Activated CD4-positive, CD25-positive, alpha-beta regulatory T cell treated with anti-CD3 and anti-CD28 coated beads, Interleukin-2, amount 50 U/mL, for 72 hours (primary cell): ENCODE data around the gene FAM180A.
"Not testable (repeated sequence)": the region's sequence is repeated elsewhere in the genome, so short reads cannot be mapped to it uniquely, and the experiment has no call there.

Experiments
- DNase-seq: peaks from one replicate; pipeline ENCODE4 v3.0.0; 2021

Gene FAM180A

DNA sequence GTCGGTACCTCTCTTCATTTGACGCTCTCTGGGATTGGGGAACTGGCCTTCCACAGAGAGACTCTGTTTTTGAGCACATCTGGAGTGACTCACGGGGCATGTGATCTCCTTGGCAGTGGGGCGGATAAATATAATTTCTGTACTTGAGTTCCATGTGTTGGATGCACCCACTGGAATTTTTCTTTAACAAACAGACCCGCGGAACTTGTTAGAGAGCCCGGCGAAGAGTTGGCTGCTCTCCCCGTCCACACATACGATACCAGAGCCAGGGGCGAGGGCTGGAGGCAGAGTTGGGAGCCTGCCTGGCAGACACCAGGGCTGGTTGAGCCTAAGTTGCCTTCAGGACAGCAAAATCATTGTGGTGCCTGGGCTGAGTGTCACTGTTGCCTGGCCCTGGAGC is at the start of gene FAM180A:
Gene FAM180A (minus strand): TSS at position 44 of the 400 bp plus-strand sequence. CDS start 233 bp downstream, outside the sequence.
- DNase-seq: no peak

DNA sequence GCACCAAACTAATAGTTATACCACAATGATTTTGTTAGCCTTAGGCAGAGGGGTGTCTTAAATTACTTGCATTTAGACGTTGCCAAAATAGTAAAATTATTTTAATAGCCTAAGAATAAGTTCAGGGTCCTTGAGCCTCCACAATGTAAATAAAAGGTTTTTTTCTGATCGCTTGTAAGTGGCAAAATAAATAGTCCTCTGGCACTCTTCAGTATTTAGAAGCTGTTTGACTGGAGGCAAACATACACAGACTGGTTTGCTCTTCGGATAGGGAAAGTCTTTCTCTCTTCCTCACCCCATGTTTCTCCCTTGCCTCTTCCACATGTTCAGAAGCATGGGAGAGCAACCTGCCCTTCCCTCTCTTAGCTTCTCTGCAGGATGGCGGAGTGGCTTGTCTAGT is 49.5 kb upstream of the FAM180A start:
- no peak for DNase-seq

DNA sequence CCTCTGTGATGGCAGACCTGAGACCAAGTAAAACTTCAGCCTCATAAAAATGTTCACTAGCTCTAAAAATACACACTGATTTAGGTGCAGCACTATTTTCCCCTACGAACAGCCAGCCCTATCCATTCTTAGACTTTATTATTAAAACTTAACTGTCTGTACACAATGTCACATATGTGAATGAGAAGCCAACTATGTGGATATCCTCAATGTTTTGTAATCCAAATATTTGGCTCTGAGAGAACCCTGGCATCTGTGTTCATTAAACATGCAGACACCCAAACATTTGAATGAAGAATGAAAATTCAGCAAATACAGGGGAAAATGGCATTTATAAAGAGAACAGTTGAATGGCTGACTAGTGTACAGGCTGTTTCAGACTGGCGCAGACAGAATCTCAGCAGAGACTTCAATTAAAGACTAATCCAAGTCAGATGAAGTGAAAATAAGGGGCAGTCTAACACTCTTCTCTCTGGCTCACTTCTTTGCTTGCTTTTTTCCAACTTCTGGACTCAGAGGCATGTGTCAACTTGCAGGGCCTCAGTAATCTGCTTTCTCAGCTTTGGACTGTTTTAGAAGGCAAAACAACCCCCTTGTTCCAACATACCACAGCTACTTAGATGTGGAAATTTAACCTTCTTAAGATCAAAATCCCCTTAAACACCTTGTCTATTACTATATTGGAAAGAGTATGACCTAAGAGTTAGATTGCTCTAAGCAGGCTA is 47.4 kb upstream of the FAM180A start:
- DNase-seq: no peak

DNA sequence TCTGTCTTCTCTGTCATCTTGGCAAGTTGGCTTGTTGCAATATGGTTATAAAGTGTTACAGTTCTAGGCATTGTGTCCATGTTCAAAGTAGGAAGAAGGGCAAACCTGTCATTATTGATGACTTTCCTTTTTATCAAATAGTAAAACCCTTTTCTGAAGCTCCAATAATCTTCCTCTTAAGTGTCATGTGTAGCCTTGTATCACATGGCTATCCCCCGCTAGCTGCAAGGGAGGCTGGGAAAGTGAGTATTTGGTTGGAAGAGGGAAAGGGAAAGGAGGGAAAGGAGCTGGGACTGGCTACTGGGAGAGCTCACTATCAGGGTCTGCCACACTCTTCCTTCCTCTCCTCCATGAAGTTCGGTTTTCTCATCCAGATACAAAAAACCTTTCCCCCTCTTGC is 45.2 kb upstream of the FAM180A start:
- DNase-seq: no peak

DNA sequence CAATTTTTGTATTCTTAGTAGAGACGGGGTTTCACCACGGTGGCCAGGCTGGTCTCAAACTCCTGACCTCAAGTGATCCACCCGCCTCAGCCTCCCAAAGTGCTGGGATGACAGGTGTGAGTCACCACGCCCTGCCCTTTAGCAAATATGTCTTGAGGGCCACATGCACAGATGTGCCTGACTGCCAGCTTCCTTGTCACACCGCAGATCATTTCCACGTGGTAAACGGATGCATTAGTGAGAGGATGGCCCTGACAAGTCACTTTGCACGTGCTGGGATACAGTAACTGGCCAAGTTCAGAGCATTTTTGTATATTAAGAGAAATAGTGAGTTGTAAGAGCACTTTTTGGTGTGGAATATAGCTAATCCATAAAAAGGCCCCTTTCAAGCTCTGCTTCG is 44.3 kb upstream of the FAM180A start:
- no peak for DNase-seq

DNA sequence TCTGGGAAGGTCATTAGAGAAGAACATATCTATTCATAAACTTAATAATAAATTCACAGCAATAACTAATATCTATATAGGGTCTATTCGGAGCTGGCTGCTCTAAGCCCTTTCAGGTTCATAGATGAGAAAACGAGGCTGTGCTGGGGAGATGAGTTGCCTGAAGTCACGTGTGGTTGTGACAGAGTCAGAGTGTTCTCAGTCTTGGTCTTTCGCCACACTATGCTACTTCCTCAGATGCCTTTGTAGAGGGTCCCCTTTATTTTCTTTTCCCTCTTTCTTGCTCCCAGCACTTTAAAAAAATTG is 43.7 kb upstream of the FAM180A start:
- no peak for DNase-seq

DNA sequence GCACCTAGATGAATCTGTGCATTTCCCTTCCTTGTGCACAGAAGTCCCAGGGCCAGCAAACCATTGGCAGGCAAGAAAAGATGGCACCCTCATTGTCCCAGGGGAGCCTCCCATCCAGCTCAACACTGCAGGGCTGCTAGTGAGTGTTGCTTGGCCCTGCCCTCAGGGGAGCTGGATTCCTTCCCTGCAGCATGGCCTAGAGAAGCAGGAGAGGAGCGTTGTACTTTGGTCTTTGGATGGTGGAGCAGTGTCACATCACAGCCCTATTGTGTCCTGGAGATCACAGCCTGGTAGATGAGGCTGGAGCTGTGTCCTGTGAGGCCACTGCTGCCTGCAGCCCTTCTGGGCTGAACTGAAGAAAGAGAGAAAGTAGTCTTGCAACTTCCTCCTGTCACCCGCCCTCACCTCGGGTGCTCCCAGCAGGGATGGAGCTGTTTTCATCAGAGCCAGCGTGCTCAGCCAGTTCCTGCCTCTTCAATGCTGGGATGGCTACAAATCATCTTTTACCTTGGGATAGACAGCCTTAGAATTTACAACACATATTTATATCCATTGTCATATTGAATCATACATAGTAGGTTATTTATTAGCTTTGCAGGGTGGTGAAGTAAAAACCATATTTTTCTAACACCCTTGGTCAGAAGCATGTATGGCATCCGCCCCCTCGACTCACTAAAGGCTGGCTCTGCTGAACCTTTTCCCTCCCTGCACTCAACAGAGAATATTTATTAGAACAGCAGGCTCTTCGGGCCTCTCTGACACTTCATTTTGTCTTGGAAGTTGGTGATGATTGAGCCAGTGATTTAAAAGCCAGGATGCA is 43.1 kb upstream of the FAM180A start:
- DNase-seq: no peak

DNA sequence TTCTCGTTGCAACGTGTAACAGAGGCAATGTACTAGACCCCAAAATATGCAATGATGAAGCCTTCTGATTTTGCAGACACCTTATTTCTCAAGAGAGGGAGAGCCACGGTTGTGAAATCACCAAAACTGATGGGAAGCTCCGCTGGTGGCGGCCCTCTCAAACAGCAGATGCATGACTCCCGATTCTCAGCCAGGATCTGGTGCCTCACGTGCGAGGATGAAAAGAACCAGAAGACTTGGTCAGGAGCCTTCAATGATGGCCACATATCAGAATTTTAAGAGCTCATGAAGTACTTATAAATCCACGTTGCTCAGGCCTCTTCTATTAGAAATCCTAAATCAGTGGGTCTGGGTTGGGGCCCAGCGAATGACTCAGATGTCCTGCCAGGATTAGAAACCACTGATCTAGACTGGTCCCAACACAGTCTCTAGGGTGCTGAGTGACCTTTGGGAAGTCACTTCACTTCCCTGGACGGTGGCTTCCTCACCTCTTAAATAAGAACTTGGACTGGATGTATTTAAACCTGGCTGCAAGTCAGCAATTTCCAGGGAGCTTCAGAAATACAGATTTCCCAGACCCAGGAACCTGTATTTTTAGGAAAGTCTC is 41.9 kb upstream of the FAM180A start:
- no peak for DNase-seq

DNA sequence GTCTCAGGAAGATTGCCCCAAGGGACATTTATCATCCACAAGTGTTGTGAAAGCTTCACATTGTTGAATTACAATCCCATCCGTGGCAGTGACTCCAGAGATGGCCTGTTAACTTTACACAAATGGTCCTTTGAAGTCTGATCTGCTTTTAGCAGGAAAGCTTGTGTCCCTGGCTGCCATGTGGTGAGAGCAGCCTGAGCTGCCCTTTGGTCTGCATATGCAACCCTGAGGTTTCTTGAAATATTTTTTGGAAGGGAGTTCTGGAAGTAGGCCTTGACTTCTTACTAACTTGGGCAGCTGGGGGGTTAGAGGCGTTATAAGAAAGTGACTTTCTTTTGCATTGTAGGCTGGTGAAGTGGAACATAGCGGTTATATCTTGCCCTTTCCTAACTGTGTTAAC is 41.3 kb upstream of the FAM180A start:
- no peak for DNase-seq

DNA sequence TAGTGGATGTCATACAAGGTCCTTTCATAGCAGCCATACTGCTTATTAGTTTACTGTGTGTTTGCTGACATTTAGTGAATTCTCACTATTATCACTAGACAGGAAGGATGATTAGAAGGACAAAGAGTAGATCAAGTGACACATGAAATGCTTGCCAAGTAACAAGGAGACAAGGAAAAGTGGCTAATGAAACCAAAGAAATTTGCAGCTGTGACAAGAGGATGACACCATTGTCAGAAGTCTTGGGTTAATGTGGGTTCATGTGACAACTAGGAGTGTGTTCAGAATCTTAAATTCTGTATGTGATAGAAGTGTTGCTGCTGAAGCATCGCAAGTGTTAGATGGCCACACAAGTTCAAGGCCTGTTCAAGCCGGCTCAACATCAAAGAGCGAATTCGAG is 40.8 kb upstream of the FAM180A start:
- DNase-seq: no peak

DNA sequence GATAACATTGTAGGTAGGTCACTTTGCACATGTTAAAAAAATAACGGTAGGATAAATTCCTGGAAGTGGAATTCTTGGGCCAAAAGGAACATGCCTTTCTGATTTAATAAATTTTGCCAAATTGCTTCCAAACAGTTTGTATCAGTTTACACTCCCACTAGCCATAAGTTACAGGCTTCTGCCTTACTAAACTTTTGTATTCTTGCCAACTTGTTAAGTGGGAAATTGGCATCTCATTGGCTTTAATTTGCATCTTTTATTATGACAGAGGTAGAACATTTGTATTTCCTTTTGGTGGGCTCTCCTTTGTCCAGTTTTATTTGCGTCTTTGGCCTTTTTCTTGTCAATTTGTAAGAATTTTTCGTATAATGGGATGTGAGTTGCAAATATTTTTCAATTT is 38.3 kb upstream of the FAM180A start:
- no peak for DNase-seq

DNA sequence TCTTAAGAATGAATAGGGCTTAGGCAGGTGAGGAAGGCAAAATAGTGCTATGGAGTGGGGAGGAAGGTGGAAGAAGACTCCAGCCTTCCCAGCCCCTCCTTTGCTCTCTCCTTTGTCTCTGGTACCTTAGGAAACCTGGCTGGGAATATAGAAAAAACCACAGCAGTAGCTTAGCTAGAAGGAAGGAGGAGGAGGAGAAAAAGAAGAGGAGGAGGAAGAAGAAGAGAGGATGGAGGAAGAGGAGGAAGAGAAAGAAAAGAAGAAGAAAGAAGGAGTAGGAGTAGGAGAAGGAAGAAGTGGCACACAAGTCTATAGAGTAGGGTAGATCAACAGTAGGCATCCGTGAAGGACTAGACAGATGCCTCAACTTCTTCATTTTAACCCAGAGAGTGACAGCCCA is 36.5 kb upstream of the FAM180A start:
- DNase-seq: no peak

DNA sequence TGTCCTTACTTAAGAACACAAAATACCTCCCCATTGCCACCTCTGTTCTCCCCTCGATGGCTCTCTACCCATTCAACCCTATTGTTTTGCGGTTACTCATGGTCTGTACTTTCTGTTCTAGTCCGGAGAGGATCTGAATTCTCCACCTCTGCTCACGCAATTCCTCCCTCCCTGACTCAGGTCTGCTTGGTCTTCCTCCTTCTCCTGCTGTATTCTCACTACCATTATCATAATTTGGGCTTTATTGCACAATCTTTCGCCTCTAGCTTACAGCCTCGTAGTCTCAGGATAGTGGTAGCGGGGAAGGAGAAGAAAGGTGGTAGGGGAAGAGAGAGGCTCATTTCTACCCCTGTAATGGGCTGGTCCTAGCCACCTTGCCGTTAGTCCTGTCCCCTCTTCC is 35.4 kb upstream of the FAM180A start:
- no peak for DNase-seq

DNA sequence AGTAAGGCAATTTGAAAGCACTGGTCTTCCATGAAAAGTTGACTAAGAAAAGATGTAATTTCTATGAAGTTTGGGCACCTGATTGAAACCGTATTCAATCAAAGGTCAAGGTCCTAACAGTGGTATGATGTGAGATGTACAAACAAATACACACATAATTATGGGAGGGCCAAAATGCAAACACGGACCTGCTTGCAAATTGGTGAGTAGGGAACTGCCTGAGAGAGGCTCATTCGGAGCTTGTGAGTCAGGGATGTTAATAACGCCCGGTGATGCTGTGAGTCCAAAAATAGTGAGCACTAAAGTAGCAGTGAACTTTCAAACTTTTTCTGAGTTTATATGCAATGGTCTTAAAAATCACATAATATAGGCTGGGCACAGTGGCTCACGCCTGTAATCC is 34.2 kb upstream of the FAM180A start:
- no peak for DNase-seq

DNA sequence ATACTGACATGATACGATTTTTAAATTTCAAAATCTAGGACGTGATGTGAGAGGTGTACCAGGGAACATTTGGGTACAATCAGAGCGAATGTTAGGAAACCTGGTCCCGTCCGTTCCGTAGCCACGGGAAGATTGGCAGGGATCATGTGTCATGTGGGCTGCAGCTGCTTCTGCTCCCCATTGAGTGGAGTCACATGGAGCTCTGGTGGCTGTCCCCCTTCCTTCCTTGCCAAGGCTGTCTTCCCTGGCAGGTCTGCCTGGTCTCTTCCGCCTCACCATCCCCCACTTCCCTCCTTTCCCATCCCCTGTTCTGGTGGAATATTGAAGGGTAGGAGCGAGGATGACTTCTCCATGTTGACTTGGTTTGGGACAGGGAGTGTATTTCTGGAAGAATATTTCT is 33.8 kb upstream of the FAM180A start:
- no peak for DNase-seq

DNA sequence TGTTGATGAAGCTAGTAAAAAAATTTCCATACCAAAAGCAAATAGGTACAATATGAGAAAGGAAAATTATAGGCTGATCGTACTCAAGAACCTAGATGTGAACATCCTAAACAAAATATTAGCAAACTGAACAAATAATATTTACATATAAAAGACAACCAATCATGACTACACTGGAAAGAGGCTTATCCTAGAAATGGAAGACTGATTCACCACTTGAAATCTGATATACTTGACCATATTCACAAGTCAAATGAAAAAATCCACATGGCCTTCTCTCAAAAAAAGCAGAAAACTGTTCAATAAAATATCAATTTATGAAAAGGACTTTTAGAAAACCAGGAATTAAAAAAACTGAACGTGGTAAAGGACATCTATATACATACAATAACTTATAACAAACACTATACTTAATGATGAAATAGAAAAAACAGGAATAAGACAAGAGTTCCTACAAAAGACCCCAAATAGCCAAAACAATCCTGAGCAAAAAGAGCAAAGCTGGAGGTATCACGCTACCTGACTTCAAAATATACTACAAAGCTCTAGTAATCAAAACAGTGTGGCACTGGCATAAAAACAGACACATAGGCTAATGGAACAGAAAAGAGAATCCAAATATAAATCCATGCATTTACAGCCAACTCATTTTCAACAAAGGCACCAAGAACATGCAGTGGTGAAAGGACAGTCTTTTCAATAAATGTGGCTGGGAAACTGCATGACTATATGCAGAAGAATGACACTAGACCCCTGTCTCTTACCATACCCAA is 29.2 kb upstream of the FAM180A start:
- no peak for DNase-seq

DNA sequence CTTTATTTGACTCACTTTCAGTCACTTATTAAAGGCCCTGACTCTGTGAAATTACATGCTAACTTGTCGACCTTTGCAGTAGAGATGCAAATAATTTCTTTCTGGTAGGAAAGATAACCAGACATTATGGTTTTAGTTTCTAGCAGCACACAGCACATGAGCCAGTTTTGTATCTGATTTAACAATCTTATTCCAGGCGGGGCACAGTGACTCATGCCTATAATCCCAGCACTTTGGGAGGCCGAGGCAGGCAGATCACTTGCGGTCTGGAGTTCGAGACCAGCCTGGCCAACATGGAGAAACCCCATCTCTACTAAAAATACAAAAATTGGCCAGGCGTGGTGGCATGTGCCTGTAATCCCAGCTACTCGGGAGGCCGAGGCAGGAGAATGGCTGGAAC is 27.3 kb upstream of the FAM180A start:
- DNase-seq: not testable (repeated sequence)

DNA sequence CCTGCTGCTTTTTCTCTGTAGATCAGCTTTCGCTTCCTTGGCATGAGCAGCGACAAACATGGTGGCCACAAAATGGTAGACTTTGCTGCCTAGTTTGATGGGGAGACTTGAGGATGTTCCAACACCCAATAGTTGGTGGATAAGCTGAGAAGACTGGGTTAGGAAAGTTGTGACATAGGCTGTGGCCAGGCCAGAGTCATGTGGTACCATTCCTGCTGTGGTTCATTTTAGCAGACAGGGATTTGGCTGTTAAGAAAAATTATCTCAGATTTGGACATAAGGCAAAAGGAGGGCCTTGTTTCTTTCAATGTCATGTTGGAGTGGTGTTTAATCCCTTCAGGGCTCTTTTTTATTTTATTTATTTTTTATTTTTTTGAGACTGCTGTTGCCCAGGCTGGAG is 26.6 kb upstream of the FAM180A start:
- no peak for DNase-seq

DNA sequence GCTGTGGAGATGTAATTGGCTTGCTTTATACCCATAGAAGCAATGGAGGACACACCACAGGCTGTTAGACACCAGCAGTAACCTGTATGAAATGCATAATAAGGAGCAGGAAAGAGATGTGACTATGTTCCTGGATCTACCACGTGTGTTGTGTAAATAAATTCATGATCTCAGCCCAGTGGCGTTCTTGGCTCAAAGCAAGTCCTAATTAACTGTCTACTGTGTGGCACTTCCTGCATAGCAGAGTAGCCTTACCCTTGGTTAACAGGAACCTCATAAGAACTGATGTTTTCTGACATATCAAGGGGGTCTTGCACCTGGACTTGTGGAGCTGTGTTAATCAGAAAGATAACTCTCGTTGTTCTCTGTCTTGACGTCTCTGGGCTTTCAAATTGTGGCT is 25.7 kb upstream of the FAM180A start:
- no peak for DNase-seq

DNA sequence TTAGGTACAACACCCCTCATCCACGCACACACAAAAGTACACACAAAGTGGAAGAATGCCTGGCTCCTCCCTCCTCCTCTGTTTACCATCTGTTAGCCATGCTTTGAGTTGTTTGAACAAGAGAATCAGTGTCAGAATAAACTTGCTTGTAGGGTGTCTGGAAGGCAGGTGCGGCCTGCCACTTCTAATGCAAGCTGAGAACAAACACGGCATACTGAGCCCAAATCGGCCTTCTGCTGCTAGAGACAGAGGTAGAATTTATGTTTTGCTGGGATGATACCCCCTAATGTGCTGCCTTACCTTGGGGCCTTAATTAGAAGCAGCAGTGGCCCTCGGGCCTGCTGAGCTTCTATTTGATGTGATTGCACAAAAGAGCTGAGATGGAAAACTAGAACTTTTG is 24.9 kb upstream of the FAM180A start:
- DNase-seq: no peak

DNA sequence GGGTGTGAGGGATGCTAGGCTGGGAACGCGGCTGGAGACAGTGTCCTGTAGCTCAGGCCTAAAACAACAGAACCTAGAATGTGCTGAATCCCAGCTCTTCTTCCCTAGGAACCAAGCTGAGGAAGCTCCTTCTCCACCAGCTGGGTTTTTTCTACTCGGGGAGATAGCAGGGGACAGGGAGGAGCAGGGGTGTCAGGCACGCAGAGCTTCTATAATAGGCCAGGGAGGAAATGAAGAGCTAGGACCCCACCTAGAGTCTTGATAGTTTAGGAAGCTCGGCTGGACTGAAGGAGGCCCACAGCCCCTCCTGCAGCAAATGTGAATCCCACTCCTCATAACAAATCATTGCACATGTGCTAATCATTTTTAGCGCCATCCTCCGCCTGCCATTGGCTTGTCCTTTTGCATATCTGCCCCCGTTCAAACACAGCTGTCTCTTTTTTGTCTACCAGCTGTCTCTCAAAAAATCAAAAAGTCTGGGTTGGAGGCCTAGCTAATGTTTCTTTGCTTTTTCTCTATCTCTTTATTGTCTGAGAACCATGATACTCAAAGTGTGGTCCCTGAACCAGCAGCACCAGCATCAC is 24.1 kb upstream of the FAM180A start:
- no peak for DNase-seq

DNA sequence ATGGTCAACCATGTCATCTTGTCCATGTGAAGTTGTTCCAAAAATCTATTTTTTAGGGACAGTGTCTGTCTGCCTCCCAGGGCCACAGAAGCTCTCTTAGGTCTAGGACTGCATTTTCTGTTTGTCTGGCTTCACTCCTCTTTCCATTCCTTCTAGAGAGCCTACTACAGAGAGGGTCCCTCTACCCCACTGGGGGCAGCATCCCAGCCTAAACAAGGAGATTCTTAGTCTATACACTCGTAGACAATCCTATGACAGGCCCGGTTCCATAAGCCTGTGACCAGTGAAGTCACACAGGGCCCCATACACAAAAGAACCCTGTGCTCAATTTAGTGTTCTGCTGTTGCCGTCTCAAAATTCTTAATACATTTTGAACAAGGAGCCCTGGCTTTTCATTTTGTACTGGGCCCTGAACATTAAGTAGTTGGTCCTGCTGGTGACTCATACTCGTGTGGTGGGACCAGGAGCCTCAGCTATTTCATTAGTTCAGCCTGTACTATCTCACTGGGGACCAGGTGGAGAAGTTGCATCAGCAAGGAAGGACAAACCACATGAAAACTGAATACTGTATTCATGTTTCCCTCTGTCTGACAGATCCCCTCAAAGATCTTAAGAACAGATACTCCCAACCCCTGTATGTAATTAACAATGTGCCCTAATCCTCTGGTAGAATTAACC is 23.5 kb upstream of the FAM180A start:
- no peak for DNase-seq

DNA sequence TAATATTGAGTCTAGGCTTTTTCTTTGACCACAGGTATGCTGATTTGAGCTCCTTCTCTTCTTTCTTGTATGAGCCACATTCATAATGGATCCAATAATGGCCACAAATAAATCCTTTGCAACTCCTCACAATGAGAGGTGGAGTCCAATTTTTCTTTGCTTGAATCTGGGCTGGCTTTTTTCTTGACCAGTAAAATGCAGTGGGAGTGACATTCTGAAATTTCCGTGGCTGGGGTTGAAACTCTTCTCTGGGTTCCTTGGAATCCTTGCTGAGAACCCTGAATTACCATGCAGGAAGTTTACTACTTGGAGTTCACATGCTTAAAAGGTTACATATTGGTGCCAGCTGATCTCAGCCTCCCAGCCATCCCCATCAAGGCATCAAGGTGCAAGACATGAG is 22.4 kb upstream of the FAM180A start:
- DNase-seq: no peak
